IMR-90 (cell line): ENCODE measurements around the gene C9orf152.

Experiments used
- BHLHE40 ChIP-seq: fragments of 150-350 bp; IDR thresholded peaks from 2 replicates; pipeline ENCODE4 v1.6.1; 2016; ENCODE audit warnings: mild to moderate bottlenecking, low read depth, low read length
- CEBPB ChIP-seq: IDR thresholded peaks from 2 replicates; pipeline ENCODE4 v1.6.1; 2012; ENCODE audit warnings: low read depth, low read length, improper control_type of control experiment
- NFE2L2 ChIP-seq: fragments of 150-350 bp; IDR thresholded peaks from 2 replicates; pipeline ENCODE4 v1.6.1; 2016; ENCODE audit warnings: low read depth, mild to moderate bottlenecking, low read length
- POLR2A ChIP-seq: IDR thresholded peaks from 2 replicates; pipeline ENCODE4 v1.6.1; 2012; ENCODE audit warnings: mild to moderate bottlenecking, low read depth, low read length
- RCOR1 ChIP-seq: IDR thresholded peaks from 2 replicates; pipeline ENCODE4 v1.6.1; 2012; ENCODE audit warnings: mild to moderate bottlenecking, low read length, improper control_type of control experiment; ENCODE audit not compliant: insufficient replicate concordance
- RFX5 ChIP-seq: IDR thresholded peaks from 2 replicates; pipeline ENCODE4 v1.8.0; 2012; ENCODE audit warnings: low read depth, mild to moderate bottlenecking, low read length, moderate library complexity
- SMC3 ChIP-seq: fragments of 150-350 bp; IDR thresholded peaks from 2 replicates; pipeline ENCODE4 v1.6.1; 2016; ENCODE audit warnings: low read depth, mild to moderate bottlenecking, antibody characterized with exemption, low read length, moderate library complexity
- TF ChIP-seq, protein P1 (sequence below): conservative IDR thresholded peaks from 2 replicates; pipeline ENCODE4 v1.5.1; 2012; ENCODE audit warnings: mild to moderate bottlenecking, low read depth, low read length, improper control_type of control experiment
- TF ChIP-seq, protein P2 (sequence below): fragments of 150-350 bp; IDR thresholded peaks from 2 replicates; pipeline ENCODE4 v1.6.1; 2017; ENCODE audit warnings: mild to moderate bottlenecking, antibody characterized with exemption, low read length, low read depth

DNA sequence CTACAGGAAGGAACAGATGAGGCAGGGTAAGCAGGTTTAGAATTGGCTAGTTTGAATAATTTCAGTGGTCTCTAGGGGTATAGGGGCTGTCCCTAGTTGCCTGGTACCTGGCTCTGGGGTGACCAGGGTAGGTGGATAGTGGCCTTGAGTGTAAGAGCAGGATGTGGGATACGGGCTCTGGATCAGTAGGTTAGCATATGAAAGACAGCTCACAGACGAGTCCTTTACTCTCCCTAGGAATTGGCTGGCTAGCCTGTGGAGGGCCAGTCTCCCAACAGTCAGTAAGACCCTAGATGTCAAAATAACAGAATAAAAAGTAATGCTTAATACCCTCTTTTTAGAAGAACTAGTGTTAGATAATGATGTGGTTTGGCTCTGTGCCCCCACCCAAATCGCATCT is 16.6 kb upstream of the C9orf152 start:
- TF ChIP-seq, protein P1, sequence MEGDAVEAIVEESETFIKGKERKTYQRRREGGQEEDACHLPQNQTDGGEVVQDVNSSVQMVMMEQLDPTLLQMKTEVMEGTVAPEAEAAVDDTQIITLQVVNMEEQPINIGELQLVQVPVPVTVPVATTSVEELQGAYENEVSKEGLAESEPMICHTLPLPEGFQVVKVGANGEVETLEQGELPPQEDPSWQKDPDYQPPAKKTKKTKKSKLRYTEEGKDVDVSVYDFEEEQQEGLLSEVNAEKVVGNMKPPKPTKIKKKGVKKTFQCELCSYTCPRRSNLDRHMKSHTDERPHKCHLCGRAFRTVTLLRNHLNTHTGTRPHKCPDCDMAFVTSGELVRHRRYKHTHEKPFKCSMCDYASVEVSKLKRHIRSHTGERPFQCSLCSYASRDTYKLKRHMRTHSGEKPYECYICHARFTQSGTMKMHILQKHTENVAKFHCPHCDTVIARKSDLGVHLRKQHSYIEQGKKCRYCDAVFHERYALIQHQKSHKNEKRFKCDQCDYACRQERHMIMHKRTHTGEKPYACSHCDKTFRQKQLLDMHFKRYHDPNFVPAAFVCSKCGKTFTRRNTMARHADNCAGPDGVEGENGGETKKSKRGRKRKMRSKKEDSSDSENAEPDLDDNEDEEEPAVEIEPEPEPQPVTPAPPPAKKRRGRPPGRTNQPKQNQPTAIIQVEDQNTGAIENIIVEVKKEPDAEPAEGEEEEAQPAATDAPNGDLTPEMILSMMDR: no peak
- TF ChIP-seq POLR2A (no peak), NFE2L2 (no peak), BHLHE40 (no peak), RFX5 (no peak), SMC3 (no peak), RCOR1 (no peak), CEBPB (no peak)
- TF ChIP-seq, protein P2, sequence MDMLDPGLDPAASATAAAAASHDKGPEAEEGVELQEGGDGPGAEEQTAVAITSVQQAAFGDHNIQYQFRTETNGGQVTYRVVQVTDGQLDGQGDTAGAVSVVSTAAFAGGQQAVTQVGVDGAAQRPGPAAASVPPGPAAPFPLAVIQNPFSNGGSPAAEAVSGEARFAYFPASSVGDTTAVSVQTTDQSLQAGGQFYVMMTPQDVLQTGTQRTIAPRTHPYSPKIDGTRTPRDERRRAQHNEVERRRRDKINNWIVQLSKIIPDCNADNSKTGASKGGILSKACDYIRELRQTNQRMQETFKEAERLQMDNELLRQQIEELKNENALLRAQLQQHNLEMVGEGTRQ: no peak
